Thoracic aorta (tissue), 2 donors: Measurements from ENCODE around the gene KMT2B. TPM values are rescaled to one million over a fixed set of nuclear protein-coding genes. Genes with fewer than 3 reads are reported as not detected.
"Not testable (repeated sequence)": the region's sequence is repeated elsewhere in the genome, so short reads cannot be mapped to it uniquely, and the experiment has no call there.

Experiments
- ATAC-seq: fragments of 150-250 bp; one replicate; pipeline ENCODE4 v1.8.0; 2017; ENCODE audit warnings: low read depth; ENCODE audit not compliant: insufficient number of reproducible peaks, low FRiP score
- DNase-seq: peaks from one replicate; pipeline ENCODE4 v3.0.0-alpha.2; 2020; ENCODE audit warnings: low spot score
- H3K27ac ChIP-seq, 2 donors: fragments of 200-600 bp; sonication (generic); 1 replicate in 1 of 2; 2 replicates in 1 of 2; pipeline ENCODE4 v1.5.1; 2016; ENCODE audit warnings: mild to moderate bottlenecking in 2 of 2, moderate library complexity in 2 of 2
- H3K27me3 ChIP-seq: fragments of 200-600 bp; sonication (generic); replicated peaks from 2 replicates; pipeline ENCODE4 v1.6.0; 2016; ENCODE audit warnings: mild to moderate bottlenecking; ENCODE audit not compliant: insufficient read depth
- H3K36me3 ChIP-seq: fragments of 200-600 bp; sonication (generic); one replicate; pipeline ENCODE4 v1.5.1; 2016
- H3K4me1 ChIP-seq, 2 donors: fragments of 200-600 bp; sonication (generic); 1 replicate in 1 of 2; 2 replicates in 1 of 2; pipeline versions ENCODE4 v1.5.1 to v1.6.0; 2016; ENCODE audit warnings: low read depth in 2 of 2, mild to moderate bottlenecking in 1 of 2; ENCODE audit not compliant: control insufficient read depth in 1 of 2
- H3K4me3 ChIP-seq: fragments of 200-600 bp; sonication (generic); 2 replicates; pipeline ENCODE4 v1.5.1; 2016; ENCODE audit warnings: mild to moderate bottlenecking
- H3K9me3 ChIP-seq: fragments of 200-600 bp; sonication (generic); 2 replicates; pipeline ENCODE4 v1.5.1; 2016
- CTCF ChIP-seq: fragments of 200-600 bp; sonication (generic); IDR thresholded peaks from one replicate; pipeline ENCODE4 v1.5.1; 2019; ENCODE audit warnings: antibody characterized with exemption
- total RNA-seq, 2 donors: library from RNA; depleted of rRNA; stranded (reverse); fragments of >200 nt; gene quantifications; one replicate each; pipeline versions ENCODE4 v1.1.0 to v1.2.3, GENCODE V29; 2016

KMT2B gene
- total RNA-seq, 2 donors from 2014 or later: 26.4 to 31.3 TPM

GRCh38 chr19:35720648-35721047, 2.8 kb downstream of the KMT2B start:
- H3K9me3 ChIP-seq: no peaks in the 10 kb centered on the region
- ATAC-seq (no peak), DNase-seq (no peak)
- peaks cover 50% of the 10 kb centered on the region for H3K36me3 ChIP-seq
- no peak overlapping the region for H3K4me3 ChIP-seq
- no peak for TF ChIP-seq CTCF
- no peaks in the 10 kb centered on the region for H3K27me3 ChIP-seq
- H3K4me1 ChIP-seq: peaks cover 15 to 23% of the 10 kb centered on the region in 2 donors
- H3K27ac ChIP-seq: no peak overlapping the region

- no peak for DNase-seq
- H3K36me3 ChIP-seq: peaks cover 57% of the 10 kb centered on the region
Measured at GRCh38 chr19:35721374-35721773, 3.6 kb downstream of the KMT2B start.

GRCh38 chr19:35722461-35722860, 4.7 kb downstream of the KMT2B start:
- H3K36me3 ChIP-seq: peaks cover 68% of the 10 kb centered on the region
- ATAC-seq: no peak
- no peaks in the 10 kb centered on the region for H3K9me3 ChIP-seq

More at GRCh38 chr19:35721374-35721773, 3.6 kb downstream of the KMT2B start:
- Histone ChIP-seq H3K9me3 (no peaks in the 10 kb centered on the region), H3K27ac (no peak overlapping the region), H3K4me3 (no peak overlapping the region), H3K4me1 (peaks cover 9 to 16% of the 10 kb centered on the region in 2 donors), H3K27me3 (no peaks in the 10 kb centered on the region)
- TF ChIP-seq CTCF: no peak
- ATAC-seq: no peak

GRCh38 chr19:35722897-35723296, 5.1 kb downstream of the KMT2B start:
- H3K4me3 ChIP-seq: no peak overlapping the region
- no peaks in the 10 kb centered on the region for H3K27me3 ChIP-seq
- no peak for ATAC-seq
- no peak for TF ChIP-seq CTCF
- H3K36me3 ChIP-seq: peaks cover 72% of the 10 kb centered on the region
- peaks cover 9 to 16% of the 10 kb centered on the region in 2 donors for H3K4me1 ChIP-seq
- H3K27ac ChIP-seq: no peak overlapping the region
- DNase-seq: no peak
- H3K9me3 ChIP-seq: no peaks in the 10 kb centered on the region

More at GRCh38 chr19:35722461-35722860, 4.7 kb downstream of the KMT2B start:
- no peaks in the 10 kb centered on the region for H3K27me3 ChIP-seq
- no peak overlapping the region for H3K27ac ChIP-seq
- no peak for DNase-seq
- no peak overlapping the region for H3K4me3 ChIP-seq
- H3K4me1 ChIP-seq: peaks cover 9 to 16% of the 10 kb centered on the region in 2 donors
- no peak for TF ChIP-seq CTCF

- DNase-seq (no peak), ATAC-seq (no peak)
- no peak for TF ChIP-seq CTCF
- no peaks in the 10 kb centered on the region for H3K9me3 ChIP-seq
- peaks cover 80% of the 10 kb centered on the region for H3K36me3 ChIP-seq
- peaks cover 9 to 14% of the 10 kb centered on the region in 2 donors for H3K4me1 ChIP-seq
- no peak overlapping the region for H3K4me3 ChIP-seq
- no peaks in the 10 kb centered on the region for H3K27me3 ChIP-seq
- no peak overlapping the region for H3K27ac ChIP-seq
Measured at GRCh38 chr19:35723671-35724070, 5.9 kb downstream of the KMT2B start.

- ATAC-seq, H3K9me3 ChIP-seq, H3K4me3 ChIP-seq, DNase-seq, H3K27me3 ChIP-seq, H3K27ac ChIP-seq, H3K4me1 ChIP-seq: not testable (repeated sequence)
- peaks cover 84% of the 10 kb centered on the region for H3K36me3 ChIP-seq
Measured at GRCh38 chr19:35724132-35724531, 6.3 kb downstream of the KMT2B start.
